ENCODE data around the gene CDX1. TPM values are rescaled to one million over a fixed set of nuclear protein-coding genes. Genes with fewer than 3 reads are reported as not detected.

Gene CDX1
- total and polyA plus RNA-seq, 2 of the 8 experiments (the other 6 are each of a cell fraction or from before 2014, with no cell fraction given): not detected

DNA sequence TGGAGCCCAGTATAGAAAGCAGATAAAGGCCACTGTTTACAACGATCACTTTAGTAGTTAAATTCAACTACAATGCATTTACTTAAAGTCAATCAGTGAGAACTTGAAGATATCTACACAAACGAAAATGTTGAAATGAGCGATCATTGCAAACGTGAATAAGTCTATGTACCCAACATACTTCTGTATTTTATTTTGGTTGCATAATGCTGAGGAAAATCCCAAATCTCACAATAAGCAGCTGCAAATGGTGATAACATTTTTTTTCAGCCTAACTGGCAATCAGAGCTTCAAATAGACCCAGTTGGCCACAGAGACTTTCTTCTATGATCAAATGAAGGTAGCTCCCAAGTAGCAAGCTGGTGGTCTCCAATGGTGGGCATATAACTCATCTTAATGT lies 43.0 kb upstream of the CDX1 start:
- no peaks in the 10 kb centered on the region for H3K27me3 ChIP-seq (replicated peaks in 1 of 4; ENCODE audit: control insufficient read depth in 3 of 4, extremely low read depth in 1 of 4, insufficient read depth in 3 of 4, low read length in 3 of 4)
- TF ChIP-seq CHD1 (IDR thresholded peaks at IDR 0.05; ENCODE audit: low read depth, low read length) (no peak), SP4 (IDR thresholded peaks at IDR 0.05; ENCODE audit: low read length) (no peak), POLR2A (IDR thresholded peaks at IDR 0.05; ENCODE audit: control extremely low read depth in 1 of 2, low read depth in 2 of 2, low read length in 2 of 2) (no peak), BACH1 (IDR thresholded peaks at IDR 0.05; ENCODE audit: low read length) (no peak), RFX5 (IDR thresholded peaks at IDR 0.05; ENCODE audit: borderline replicate concordance, low read depth, low read length) (no peak), CTBP2 (IDR thresholded peaks at IDR 0.05; ENCODE audit: borderline replicate concordance, insufficient read depth, insufficient read length, low read length) (no peak), ZNF274 (IDR thresholded peaks at IDR 0.05; ENCODE audit: borderline replicate concordance, extremely low read depth, low read length) (no peak), JUND (IDR thresholded peaks at IDR 0.05; ENCODE audit: low read length) (no peak), HDAC6 (IDR thresholded peaks at IDR 0.05; ENCODE audit: low read depth, low read length) (no peak)
- TF ChIP-seq, protein P1, sequence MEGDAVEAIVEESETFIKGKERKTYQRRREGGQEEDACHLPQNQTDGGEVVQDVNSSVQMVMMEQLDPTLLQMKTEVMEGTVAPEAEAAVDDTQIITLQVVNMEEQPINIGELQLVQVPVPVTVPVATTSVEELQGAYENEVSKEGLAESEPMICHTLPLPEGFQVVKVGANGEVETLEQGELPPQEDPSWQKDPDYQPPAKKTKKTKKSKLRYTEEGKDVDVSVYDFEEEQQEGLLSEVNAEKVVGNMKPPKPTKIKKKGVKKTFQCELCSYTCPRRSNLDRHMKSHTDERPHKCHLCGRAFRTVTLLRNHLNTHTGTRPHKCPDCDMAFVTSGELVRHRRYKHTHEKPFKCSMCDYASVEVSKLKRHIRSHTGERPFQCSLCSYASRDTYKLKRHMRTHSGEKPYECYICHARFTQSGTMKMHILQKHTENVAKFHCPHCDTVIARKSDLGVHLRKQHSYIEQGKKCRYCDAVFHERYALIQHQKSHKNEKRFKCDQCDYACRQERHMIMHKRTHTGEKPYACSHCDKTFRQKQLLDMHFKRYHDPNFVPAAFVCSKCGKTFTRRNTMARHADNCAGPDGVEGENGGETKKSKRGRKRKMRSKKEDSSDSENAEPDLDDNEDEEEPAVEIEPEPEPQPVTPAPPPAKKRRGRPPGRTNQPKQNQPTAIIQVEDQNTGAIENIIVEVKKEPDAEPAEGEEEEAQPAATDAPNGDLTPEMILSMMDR (IDR thresholded peaks at IDR 0.05; ENCODE audit: control extremely low read depth in 1 of 3, insufficient read depth in 1 of 3, low read depth in 1 of 3, low read length in 3 of 3): no peak
- no peaks in the 10 kb centered on the region for H3K79me2 ChIP-seq (ENCODE audit: control insufficient read depth in 1 of 2, insufficient read depth in 2 of 2, low read length in 2 of 2)
- no peaks in the 10 kb centered on the region for H3K79me1 ChIP-seq (ENCODE audit: low read depth, low read length)
- no peak overlapping the region for H2AFZ ChIP-seq (ENCODE audit: low read length)
- 93% methylated on average over 4 of the region's 4 CpGs; no CpG with 5 or more reads in 1 of the 2 experiments for WGBS, 2 experiments (ENCODE audit: extremely low coverage in 1 of 2, insufficient coverage in 1 of 2, insufficient read length in 1 of 2, insufficient replicate concordance in 2 of 2, low coverage in 1 of 2, low lambda C conversion rate in 2 of 2, missing lambda C conversion rate in 1 of 2)
- H3K18ac ChIP-seq (ENCODE audit: extremely low read depth, low read length): no peak overlapping the region
- no peaks in the 10 kb centered on the region for H3K9me3 ChIP-seq (ENCODE audit: insufficient read depth in 2 of 2, low read depth in 1 of 2, low read length in 1 of 2)
- no peak overlapping the region for H2BK120ac ChIP-seq (replicated peaks; ENCODE audit: low read depth, low read length)
- no peak overlapping the region for H2AK5ac ChIP-seq (ENCODE audit: low read depth, low read length)
- no peak overlapping the region for H3K4me3 ChIP-seq (ENCODE audit: extremely low read depth in 1 of 4, insufficient read depth in 2 of 4, low read depth in 3 of 4, low read length in 4 of 4)
- H4K91ac ChIP-seq (replicated peaks; ENCODE audit: insufficient read length, low read length): no peak overlapping the region
- H3K23me2 ChIP-seq (ENCODE audit: low read depth, low read length): no peaks in the 10 kb centered on the region
- no peak overlapping the region for H3K4me2 ChIP-seq (ENCODE audit: insufficient read depth in 1 of 2, low read depth in 2 of 2, low read length in 2 of 2)
- DNase-seq (ENCODE audit: low read depth in 1 of 2, low spot score in 2 of 2) (no peak), FAIRE-seq (no peak)
- H3K56ac ChIP-seq (replicated peaks; ENCODE audit: insufficient read length, low read depth, low read length): no peak overlapping the region
- H3K36me3 ChIP-seq (ENCODE audit: control insufficient read depth in 2 of 4, insufficient read depth in 4 of 4, low read length in 3 of 4): no peaks in the 10 kb centered on the region
- CTCF ChIA-PET (ENCODE audit: partially characterized antibody): interaction anchor here (1.0 to 16.9 kb wide), 18 partner anchors 8 to 158 kb away, joined by 3 to 188 read pairs (median 6); partner anchors contain the start of gene CDX1
- no peak overlapping the region for H3K4ac ChIP-seq (replicated peaks; ENCODE audit: insufficient read length, low read depth, low read length)
- no peak overlapping the region for H2BK5ac ChIP-seq (ENCODE audit: low read depth, low read length)
- H2BK20ac ChIP-seq (ENCODE audit: low read length): no peak overlapping the region
- H3K4me1 ChIP-seq (replicated peaks in 1 of 4; ENCODE audit: control insufficient read depth in 3 of 4, insufficient read depth in 4 of 4, low read length in 3 of 4): peaks cover 0 to 6% (median 2%) of the 10 kb centered on the region in 4 experiments; a peak in 3 of 7 replicates
- POLR2A ChIA-PET (ENCODE audit: partially characterized antibody): no interaction called here
- H3K9ac ChIP-seq (replicated peaks in 1 of 4; ENCODE audit: extremely low read depth in 1 of 4, low read depth in 3 of 4, low read length in 3 of 4): no peak overlapping the region
- no peak overlapping the region for H2BK12ac ChIP-seq (ENCODE audit: low read depth, low read length)
- H3K23ac ChIP-seq (ENCODE audit: insufficient read length): no peak overlapping the region
- H2BK15ac ChIP-seq (ENCODE audit: low read length): no peak overlapping the region
- H4K20me1 ChIP-seq (replicated peaks in 1 of 2; ENCODE audit: control insufficient read depth in 1 of 2, insufficient read depth in 2 of 2, low read length in 2 of 2): peaks cover 0 to 3% of the 10 kb centered on the region in 2 experiments
- H4K8ac ChIP-seq (ENCODE audit: extremely low read depth, insufficient read depth, low read length): no peak overlapping the region
- H4K5ac ChIP-seq (ENCODE audit: insufficient read length, low read depth, low read length): no peak overlapping the region
- no peak overlapping the region for H3K27ac ChIP-seq (ENCODE audit: low read depth, low read length)
- no peak overlapping the region for H3K14ac ChIP-seq (ENCODE audit: insufficient read length)

All from H1 (cell line).